RWPE2 (cell line): ENCODE measurements around the gene RNF213.

Source experiments
- ATAC-seq: fragments of 200-7000 bp; cut with Tn5 transposase; 3 replicates; pipeline ENCODE4 v1.9.1; 2021; ENCODE audit warnings: low read depth
- DNase-seq: peaks from one replicate; pipeline ENCODE4 v3.0.0-alpha.2; 2020; ENCODE audit warnings: low spot score
- H3K27ac ChIP-seq: fragments of 450-650 bp; 2 replicates; pipeline ENCODE4 v1.5.1; 2017; ENCODE audit warnings: mild to moderate bottlenecking; ENCODE audit not compliant: poor library complexity, severe bottlenecking
- H3K27me3 ChIP-seq: fragments of 250-450 bp; sonication (Bioruptor Pico); 2 replicates; pipeline ENCODE4 v1.5.1; 2021; ENCODE audit warnings: mild to moderate bottlenecking, moderate library complexity; ENCODE audit not compliant: insufficient read depth, poor library complexity, severe bottlenecking
- H3K36me3 ChIP-seq: fragments of 250-450 bp; sonication (Bioruptor Pico); 2 replicates; pipeline ENCODE4 v1.5.1; 2020; ENCODE audit warnings: low read depth, mild to moderate bottlenecking, moderate library complexity
- H3K4me1 ChIP-seq: fragments of 250-450 bp; sonication (Bioruptor Pico); 2 replicates; pipeline ENCODE4 v1.5.1; 2021; ENCODE audit warnings: mild to moderate bottlenecking, moderate library complexity; ENCODE audit not compliant: insufficient read depth, poor library complexity, severe bottlenecking
- H3K4me3 ChIP-seq: fragments of 250-450 bp; sonication (Bioruptor Pico); 2 replicates; pipeline ENCODE4 v1.5.1; 2021; ENCODE audit warnings: mild to moderate bottlenecking, moderate library complexity; ENCODE audit not compliant: severe bottlenecking
- H3K9me3 ChIP-seq: fragments of 250-450 bp; sonication (Bioruptor Pico); 2 replicates; pipeline ENCODE4 v1.5.1; 2021; ENCODE audit warnings: mild to moderate bottlenecking, moderate library complexity; ENCODE audit not compliant: severe bottlenecking
- CTCF ChIP-seq: fragments of 450-650 bp; IDR thresholded peaks from one replicate; pipeline ENCODE4 v1.5.1; 2017; ENCODE audit warnings: mild to moderate bottlenecking, moderate library complexity; ENCODE audit not compliant: poor library complexity, severe bottlenecking

Gene RNF213

GRCh38 chr17:80291260-80291659, 30.6 kb downstream of the RNF213 start:
- H3K36me3 ChIP-seq: peaks cover 95% of the 10 kb centered on the region
- ATAC-seq (no peak), DNase-seq (no peak)

GRCh38 chr17:80291691-80292487, 31.2 kb downstream of the RNF213 start:
- Histone ChIP-seq H3K4me1 (no peaks in the 10 kb centered on the region), H3K36me3 (peaks cover 99% of the 10 kb centered on the region), H3K9me3 (no peaks in the 10 kb centered on the region), H3K4me3 (no peak overlapping the region), H3K27ac (no peak overlapping the region), H3K27me3 (no peaks in the 10 kb centered on the region)
- no peak for ATAC-seq
- TF ChIP-seq CTCF: no peak
- no peak for DNase-seq

More at GRCh38 chr17:80291260-80291659, 30.6 kb downstream of the RNF213 start:
- Histone ChIP-seq H3K27me3 (no peaks in the 10 kb centered on the region), H3K4me1 (no peaks in the 10 kb centered on the region), H3K27ac (no peak overlapping the region), H3K4me3 (no peak overlapping the region), H3K9me3 (no peaks in the 10 kb centered on the region)
- TF ChIP-seq CTCF: no peak

GRCh38 chr17:80292521-80292971, 31.9 kb downstream of the RNF213 start:
- DNase-seq (no peak), ATAC-seq (no peak)
- Histone ChIP-seq H3K4me1 (no peaks in the 10 kb centered on the region), H3K27ac (no peak overlapping the region), H3K27me3 (no peaks in the 10 kb centered on the region), H3K9me3 (no peaks in the 10 kb centered on the region), H3K36me3 (peaks cover 97% of the 10 kb centered on the region), H3K4me3 (no peak overlapping the region)
- no peak for TF ChIP-seq CTCF

DNA sequence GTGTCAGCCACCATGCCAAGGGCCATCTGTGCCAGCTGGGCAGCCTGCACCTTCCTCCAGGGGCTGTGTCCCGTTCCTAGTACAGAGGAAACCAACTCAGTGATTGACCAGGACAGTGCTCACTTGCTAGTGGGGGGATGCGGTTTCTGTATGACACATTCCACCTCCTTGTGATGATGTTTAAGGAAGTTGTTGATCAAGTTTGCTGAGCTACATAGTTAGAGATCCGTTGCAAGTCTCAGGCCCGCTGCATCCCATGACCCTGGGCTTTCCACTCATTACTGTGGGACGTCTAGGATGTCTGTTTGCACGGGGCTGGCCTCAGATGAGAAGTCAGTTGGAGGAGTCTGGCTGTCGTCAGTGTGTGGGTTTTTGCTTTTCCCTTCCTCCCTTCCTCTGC, 33.6 kb downstream of the RNF213 start:
- DNase-seq (no peak), ATAC-seq (no peak)
- Histone ChIP-seq H3K36me3 (peaks cover 96% of the 10 kb centered on the region), H3K9me3 (no peaks in the 10 kb centered on the region), H3K27me3 (no peaks in the 10 kb centered on the region), H3K4me3 (no peak overlapping the region), H3K4me1 (no peaks in the 10 kb centered on the region), H3K27ac (no peak overlapping the region)
- no peak for TF ChIP-seq CTCF

- no peaks in the 10 kb centered on the region for H3K27me3 ChIP-seq
- no peaks in the 10 kb centered on the region for H3K4me1 ChIP-seq
- no peak overlapping the region for H3K4me3 ChIP-seq
- no peak for TF ChIP-seq CTCF
- peaks cover 96% of the 10 kb centered on the region for H3K36me3 ChIP-seq
- no peaks in the 10 kb centered on the region for H3K9me3 ChIP-seq
- DNase-seq (no peak), ATAC-seq (no peak)
- H3K27ac ChIP-seq: no peak overlapping the region
These were observed 34.0 kb downstream of the RNF213 start for GRCh38 chr17:80294653-80295052.
